GM21529 (cell line): ENCODE results near the gene UBE2G1.
"Not testable (repeated sequence)": the region's sequence is repeated elsewhere in the genome, so short reads cannot be mapped to it uniquely, and the experiment has no call there.

Experiments used
- ATAC-seq: cut with Tn5 transposase; IDR thresholded peaks from one replicate; pipeline ENCODE4 v1.9.1; 2021; ENCODE audit not compliant: unreplicated experiment

The UBE2G1 gene

GRCh38 chr17:4375796-4376440 is 9.4 kb upstream of the UBE2G1 start:
- ATAC-seq = not testable (repeated sequence)

DNA sequence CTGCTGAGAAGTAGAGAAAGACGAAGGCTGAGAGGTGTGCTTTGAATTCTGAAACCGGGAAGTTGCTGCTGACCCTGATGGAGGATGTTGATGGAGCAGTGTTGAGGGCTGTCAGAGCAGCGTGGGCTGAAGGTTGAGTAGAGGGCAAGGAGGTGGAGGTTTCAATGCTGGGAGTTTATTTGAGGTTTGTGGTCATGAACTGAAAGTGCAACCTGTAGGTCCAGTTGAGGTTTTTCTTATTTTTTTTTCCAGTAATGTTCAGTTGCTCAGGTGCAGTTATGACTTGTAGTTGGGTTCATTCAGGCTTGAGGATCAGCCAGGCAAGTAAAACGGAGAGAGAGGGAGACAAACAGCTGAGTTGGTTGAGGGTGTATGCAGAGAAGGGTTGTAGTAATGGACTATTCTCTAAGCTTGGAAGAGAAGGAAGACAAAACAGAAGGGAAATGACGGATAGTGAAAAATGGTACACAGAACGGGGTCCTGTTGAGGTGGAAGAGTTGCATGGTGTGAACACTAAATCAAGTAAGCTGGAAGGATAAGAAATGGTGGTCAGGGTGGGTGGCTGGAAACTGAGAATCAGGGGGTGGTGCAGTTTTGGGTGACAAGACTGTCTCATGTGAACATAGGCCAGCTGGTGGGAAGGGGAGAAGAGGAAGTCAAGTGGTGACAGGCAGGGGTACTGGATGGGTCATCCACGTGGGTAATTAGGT is 8.7 kb upstream of the UBE2G1 start:
- ATAC-seq = peak; percentile 66

DNA sequence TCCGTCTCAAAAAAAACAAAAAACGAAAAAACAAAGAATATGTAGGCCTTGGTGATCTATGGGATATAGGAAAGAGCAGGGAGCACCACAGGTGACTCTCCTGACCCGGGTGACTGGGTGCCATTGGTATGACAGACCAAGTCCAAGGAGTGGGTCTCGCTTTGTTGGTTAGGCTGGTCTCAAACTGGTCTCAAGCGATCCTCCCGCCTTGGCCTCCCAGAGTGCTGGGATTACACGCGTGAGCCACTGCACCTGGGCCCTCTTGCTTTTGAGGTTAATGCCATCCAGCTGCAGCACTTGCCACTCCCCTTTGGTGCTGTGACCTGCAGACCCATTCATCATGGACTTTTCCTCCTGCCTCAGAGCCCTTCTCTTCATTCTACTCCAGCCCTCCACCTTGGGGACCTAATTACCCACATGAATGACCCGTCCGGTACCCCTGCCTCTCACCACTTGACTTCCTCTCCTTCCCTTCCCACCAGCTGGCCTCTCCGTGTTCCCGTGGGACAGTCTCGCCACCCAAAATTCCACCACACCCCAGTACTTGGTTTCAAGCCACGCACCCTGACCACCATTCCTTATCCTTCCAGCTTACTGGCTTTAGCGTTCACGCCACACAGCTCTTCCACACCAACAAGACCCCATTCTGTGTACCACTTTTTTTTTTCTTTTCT is 3.2 kb upstream of the UBE2G1 start:
- ATAC-seq = no peak

DNA sequence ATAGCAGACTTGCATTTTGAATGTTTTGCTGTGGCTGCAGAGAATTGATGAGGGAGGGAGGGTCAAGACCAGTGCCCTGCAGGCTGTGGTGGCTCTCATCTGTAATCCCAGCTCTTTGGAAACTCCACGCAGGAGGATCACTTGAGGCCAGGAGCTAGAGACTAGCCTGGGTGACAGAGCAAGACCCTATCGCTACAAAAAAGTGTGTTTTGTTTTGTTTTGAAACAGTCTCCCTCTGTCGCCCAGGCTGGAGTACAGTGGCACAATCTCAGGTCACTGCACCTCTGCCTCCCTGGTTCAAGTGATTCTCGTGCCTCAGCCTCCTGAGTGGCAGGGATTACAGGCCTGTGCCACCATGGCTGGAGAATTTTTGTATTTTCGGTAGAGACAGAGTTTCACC is 1.9 kb upstream of the UBE2G1 start:
- ATAC-seq = no peak

DNA sequence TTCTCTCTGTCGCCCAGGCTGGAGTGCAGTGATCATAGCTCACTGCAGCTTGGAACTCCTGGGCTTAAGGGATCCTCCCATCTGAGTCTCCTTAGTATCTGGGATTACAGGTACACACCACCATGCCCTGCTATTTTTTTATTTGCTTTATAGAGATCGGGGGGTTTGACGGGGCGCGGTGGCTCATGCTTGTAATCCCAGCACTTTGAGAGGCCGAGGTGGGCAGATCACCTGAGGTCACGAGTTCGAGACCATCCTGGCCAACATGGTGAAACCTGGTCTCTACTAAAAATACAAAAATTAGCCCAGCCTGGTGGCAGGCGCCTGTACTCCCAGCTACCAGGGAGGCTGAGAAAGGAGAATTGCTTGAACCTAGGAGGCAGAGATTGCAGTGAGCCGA is 702 bp upstream of the UBE2G1 start:
- not testable (repeated sequence) for ATAC-seq

DNA sequence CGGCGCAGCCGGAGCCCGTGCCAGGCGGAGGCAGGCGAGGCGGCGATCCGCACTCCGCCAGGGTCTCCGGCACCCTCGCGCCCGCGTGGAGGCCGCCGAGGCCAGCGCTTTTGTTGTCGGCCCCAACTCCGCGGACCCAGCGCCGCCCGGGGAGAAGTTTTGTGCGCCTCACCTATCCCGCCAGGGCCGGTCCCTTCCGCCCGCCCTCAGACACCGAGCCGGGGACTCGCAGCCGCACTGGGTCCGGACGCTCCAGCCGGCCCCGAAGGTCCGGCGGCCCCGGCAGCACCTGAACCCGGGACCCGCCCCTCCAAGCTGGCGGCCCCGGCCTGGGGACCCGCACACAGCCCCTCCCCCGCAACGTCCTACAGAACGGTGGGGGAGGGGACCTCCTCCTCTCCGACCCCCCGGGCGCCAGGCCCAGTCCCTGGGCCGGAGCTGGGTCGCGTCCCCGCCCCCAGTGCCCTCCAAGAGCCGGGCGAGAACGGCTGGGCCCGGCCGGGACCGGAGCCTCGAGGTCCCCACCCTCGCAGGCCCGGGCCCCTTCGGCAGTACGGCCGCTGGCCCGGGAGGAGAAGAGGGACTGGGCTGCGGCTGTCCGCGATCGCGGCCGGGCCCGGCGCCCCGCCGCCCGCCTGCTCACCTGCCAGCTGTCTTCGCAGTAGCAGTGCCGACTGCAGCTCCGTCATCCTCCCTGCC is 698 bp downstream of the UBE2G1 start:
- ATAC-seq = peak; percentile 9

DNA sequence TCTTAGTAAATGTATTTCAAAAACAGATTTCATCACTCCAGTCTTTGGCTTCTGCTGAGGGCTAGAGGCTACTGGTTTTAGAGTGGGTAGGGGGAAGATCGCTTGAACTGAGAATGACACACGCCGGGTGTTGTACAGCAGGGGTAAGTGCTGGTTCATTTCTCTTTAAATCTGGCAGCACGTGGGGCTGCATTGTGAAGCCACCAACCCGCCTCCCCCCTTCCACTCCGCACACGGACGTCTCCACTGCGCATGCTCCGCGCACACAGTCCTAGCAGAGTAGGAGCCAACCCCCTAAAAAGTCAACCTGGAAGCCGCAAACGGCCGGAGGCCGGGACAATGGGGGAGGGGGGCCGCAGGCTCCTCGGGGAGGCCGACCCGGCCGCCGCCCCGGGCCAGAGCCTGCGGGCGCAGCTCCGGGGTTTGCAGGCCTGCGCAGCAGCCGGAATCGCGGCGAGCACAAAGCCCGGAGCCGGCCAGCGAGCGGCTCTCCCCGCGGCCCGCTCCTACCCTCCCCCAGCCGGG is 1.3 kb downstream of the UBE2G1 start:
- peak; percentile 44 for ATAC-seq

- no peak for ATAC-seq
Observed at GRCh38 chr17:4364622-4365041, 1.8 kb downstream of the UBE2G1 start.

- no peak for ATAC-seq
Observed at GRCh38 chr17:4362141-4362540, 4.3 kb downstream of the UBE2G1 start.

DNA sequence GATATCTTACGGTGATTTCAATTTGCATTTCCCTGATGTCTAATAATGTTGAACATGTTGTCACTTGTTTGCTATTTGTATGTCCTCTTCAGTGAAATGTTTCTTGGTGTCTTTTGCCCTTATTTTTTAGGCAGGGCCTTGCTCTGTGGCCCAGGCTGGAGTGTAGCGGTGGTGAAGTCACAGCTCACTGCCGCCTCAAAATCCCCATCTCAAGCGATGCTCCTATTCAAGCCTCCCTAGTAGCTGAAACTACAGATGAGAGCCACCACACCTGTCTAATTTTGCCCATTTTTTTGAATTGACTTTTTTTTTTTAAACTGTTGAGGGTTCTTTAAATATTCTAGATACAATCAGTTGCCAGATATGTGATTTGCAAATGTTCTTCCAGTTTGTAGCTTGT is 8.3 kb downstream of the UBE2G1 start:
- no peak for ATAC-seq

GRCh38 chr17:4357671-4358070 is 8.8 kb downstream of the UBE2G1 start:
- ATAC-seq = no peak

DNA sequence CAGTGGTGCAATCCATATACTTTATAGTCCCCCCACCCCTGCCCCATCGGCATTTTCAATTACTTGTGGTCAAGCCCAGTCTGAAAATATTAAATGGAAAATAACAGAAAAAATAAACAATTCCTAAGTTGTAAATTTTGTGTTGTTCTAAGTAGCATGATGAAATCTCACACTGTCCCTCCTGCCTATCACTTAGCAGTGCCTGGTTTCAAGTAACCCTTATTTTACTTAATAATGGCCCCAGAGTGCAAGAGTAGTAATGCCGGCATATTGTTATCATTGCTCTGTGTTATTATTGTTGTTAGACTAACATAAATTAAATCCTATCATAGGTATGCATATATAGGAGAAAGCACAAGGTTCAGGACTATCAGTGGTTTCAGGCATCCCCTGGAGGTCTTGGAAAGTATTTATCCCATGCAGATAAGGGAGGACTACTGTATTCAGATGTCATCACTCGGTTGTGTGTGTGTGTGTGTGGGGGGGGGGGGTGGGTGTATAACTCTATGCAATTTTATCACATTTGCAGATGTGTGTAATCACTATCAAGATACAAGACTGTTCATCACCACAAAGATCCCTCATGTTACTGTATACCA is 9.3 kb downstream of the UBE2G1 start:
- ATAC-seq = no peak

DNA sequence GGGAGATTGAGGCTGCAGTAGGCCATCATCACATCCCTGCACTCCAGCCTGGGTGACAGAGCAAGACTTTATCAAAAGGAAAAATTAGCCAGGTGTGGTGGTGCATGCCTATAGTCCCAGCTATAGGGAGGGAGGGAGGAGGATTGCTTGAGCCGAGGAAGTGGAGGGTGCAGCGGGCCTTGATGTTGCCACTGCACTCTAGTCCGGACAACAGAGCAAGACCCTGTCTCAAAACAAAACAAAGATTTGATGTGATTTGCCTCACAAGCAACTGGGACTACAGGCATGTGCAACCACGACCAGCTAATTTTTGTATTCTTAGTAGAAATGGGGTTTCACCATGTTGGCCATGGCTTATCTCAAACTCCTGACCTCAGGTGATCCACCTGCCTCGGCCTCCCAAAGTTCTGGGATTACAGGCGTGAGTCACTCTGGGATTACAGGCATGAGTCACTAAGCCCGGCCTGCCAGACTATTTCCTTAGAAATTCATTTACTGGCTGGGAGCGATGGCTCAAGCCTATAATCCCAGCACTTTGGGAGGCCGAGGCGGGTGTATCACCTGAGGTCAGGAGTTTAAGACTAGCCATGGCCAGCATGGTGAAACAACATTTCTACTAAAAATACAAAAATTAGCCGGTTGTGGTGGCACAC is 11.5 kb downstream of the UBE2G1 start:
- ATAC-seq = no peak

GRCh38 chr17:4354206-4354605 is 12.3 kb downstream of the UBE2G1 start:
- ATAC-seq = no peak

DNA sequence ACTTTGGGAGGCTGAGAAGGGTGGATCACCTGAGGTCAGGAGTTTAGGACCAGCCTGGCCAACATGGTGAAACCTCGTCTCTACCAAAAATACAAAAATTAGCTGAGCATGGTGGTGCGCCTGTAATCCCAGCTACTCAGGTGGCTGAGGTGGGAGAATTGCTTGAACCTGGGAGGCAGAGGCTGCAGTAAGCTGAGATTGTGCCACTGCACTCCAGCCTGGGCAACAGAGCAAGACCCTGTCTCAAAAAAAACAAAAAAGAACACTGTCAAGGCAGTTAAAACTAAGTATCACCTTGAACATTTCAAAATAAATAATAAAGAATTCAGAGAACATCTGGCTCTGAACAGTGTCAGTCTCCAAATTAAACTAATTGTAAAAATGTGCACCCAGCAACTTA is 16.3 kb downstream of the UBE2G1 start:
- not testable (repeated sequence) for ATAC-seq

DNA sequence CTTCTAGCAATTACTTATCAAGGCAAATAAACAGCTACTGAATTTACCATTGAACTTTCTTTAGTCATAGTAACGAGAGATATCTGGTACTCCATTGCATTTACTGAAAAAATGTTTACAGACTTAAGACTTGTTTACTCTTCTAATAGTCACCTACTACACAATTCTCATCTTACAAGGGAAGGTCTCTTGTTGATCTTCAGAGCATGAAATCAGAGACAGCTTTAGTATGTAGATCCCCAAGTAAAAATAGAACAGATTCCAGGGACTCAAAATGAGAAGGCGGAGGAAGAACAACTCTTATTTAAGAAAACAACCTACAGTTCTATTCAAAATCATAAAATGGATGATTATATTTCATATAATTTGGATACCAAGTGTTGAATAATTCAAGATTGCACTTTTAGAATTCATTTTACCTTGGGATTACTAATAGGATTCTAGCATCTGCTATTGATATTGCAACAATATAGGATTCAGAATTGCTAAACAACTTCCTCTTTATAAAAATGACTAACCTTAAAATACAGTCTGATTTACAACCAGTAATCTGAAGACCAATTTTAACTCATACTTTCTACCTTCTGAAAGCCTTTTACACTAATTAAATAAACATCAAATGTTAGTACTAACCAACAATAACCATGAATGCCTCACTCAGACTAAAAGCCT is 20.8 kb downstream of the UBE2G1 start:
- no peak for ATAC-seq

- ATAC-seq = no peak
Observed at GRCh38 chr17:4344926-4345325, 21.5 kb downstream of the UBE2G1 start.

DNA sequence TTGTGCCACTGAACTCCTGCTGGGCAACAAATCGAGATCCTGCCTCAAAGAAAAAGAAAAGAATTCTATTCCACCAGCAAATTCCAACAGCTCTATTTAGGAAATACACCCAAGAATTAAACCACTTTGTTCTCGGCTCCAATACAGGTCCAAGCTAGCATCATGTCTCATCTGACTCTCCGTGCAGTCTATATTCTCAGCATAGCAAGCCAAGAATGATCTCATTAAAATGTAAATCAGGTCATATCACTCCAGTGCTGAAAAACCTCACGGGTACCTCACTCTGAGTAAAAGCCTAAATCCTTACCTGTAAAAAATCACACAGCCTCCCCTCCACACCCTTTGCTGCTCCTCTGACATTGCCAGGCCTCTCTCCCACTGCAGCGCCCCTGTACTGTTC is 23.9 kb downstream of the UBE2G1 start:
- ATAC-seq = no peak

GRCh38 chr17:4341616-4341977 is 24.9 kb downstream of the UBE2G1 start:
- no peak for ATAC-seq
